ENCODE results near the gene SLC35F3.
A peak's percentile ranks its signal among the peaks of the same experiment; 100 is the strongest.

The SLC35F3 gene

DNA sequence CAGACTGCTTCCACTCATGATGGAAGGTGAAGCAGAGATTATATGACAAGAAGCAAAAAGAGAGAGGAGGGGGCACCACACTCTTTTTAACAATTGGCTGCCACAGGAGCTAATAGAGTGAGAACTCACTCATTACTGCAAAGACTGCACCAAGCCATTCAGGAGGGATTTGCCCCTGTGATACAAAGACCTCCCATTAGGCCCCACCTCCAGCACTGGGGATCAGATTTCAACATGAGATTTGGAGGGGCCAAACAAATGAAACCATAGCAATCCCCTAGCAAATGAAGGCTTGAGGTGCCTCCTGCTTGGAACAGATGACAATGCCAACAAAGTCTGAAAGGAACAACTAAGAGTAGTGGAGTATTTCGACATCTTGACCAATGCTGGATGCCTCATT lies 346.3 kb downstream of the SLC35F3 start:
- WGBS, 2 experiments, result 69 to 71% methylated on average over 1 of the region's 1 CpG
- H3K4me3 ChIP-seq (ENCODE audit: insufficient read depth, low read depth, low read length), result no peak overlapping the region

DNA sequence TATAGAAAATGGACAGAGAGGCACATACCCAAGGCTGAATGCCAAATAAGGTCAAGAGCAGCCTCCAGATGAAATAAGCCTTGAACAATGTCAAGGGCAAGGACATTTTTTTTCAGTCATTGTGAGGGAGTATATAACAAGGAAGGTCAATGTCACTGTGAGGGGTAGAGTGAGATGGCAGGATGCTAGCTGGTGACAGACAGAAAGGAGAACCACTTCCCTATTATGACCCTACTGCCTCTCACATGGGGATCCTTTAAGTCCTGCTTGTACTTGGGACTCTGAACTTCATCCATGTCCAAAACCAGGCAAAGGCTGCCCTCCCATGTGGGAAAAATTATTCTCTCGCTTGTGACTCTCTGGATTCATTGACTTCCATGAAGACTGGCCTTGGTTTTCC lies 349.3 kb downstream of the SLC35F3 start:
- 90 to 100% methylated on average over 1 of the region's 1 CpG for WGBS, 2 experiments
- Histone ChIP-seq H3K27me3 (ENCODE audit: control insufficient read depth, insufficient read depth, low read length, poor library complexity, severe bottlenecking) (no peaks in the 10 kb centered on the region), H3K4me1 (ENCODE audit: control insufficient read depth, insufficient read depth, low read length) (peaks cover 5% of the 10 kb centered on the region), H3K36me3 (ENCODE audit: control insufficient read depth, insufficient read depth, low read length) (no peaks in the 10 kb centered on the region), H3K27ac (ENCODE audit: insufficient read depth, low read depth, low read length, poor library complexity, severe bottlenecking) (no peak overlapping the region), H3K4me3 (ENCODE audit: insufficient read depth, low read depth, low read length) (no peak overlapping the region), H3K9me3 (ENCODE audit: control insufficient read depth, low read length) (no peaks in the 10 kb centered on the region)

More for the DNA sequence above, 346.3 kb downstream of the SLC35F3 start:
- H3K36me3 ChIP-seq (ENCODE audit: control insufficient read depth, insufficient read depth, low read length), result no peaks in the 10 kb centered on the region
- no peaks in the 10 kb centered on the region for H3K27me3 ChIP-seq (ENCODE audit: control insufficient read depth, insufficient read depth, low read length, poor library complexity, severe bottlenecking)
- H3K4me1 ChIP-seq (ENCODE audit: control insufficient read depth, insufficient read depth, low read length), result peaks cover 5% of the 10 kb centered on the region
- no peaks in the 10 kb centered on the region for H3K9me3 ChIP-seq (ENCODE audit: control insufficient read depth, low read length)
- peak overlapping the region; percentile 75 for H3K27ac ChIP-seq (ENCODE audit: insufficient read depth, low read depth, low read length, poor library complexity, severe bottlenecking)

DNA sequence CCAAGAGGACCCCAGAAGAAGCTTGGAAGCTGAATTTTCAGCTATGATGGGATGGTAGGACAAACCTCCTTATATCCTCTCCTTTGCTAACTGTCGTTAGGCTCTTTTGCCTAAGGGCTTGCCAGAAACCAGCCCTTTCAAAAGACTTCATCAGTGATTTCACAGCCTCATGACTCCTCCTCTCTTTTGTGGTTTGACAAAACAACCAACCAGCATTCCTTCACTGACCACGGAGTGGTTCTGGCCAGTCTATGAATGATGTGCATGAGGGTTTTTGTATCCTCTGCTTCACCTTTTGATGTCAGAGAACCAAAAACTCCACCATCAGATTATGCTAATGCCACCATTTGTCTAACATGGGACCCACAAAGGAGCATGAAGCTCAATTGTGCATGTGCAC lies 351.9 kb downstream of the SLC35F3 start:
- 56 to 59% methylated on average over 2 of the region's 2 CpGs for WGBS, 2 experiments
- Histone ChIP-seq H3K9me3 (ENCODE audit: control insufficient read depth, low read length) (no peaks in the 10 kb centered on the region), H3K27ac (ENCODE audit: insufficient read depth, low read depth, low read length, poor library complexity, severe bottlenecking) (no peak overlapping the region), H3K36me3 (ENCODE audit: control insufficient read depth, insufficient read depth, low read length) (no peaks in the 10 kb centered on the region), H3K27me3 (ENCODE audit: control insufficient read depth, insufficient read depth, low read length, poor library complexity, severe bottlenecking) (no peaks in the 10 kb centered on the region), H3K4me3 (ENCODE audit: insufficient read depth, low read depth, low read length) (no peak overlapping the region), H3K4me1 (ENCODE audit: control insufficient read depth, insufficient read depth, low read length) (no peaks in the 10 kb centered on the region)

GRCh38 chr1:234258071-234258470 lies 353.6 kb downstream of the SLC35F3 start:
- H3K27me3 ChIP-seq (ENCODE audit: control insufficient read depth, insufficient read depth, low read length, poor library complexity, severe bottlenecking), result no peaks in the 10 kb centered on the region
- no peaks in the 10 kb centered on the region for H3K9me3 ChIP-seq (ENCODE audit: control insufficient read depth, low read length)
- H3K36me3 ChIP-seq (ENCODE audit: control insufficient read depth, insufficient read depth, low read length), result no peaks in the 10 kb centered on the region
- no peak overlapping the region for H3K4me3 ChIP-seq (ENCODE audit: insufficient read depth, low read depth, low read length)
- H3K4me1 ChIP-seq (ENCODE audit: control insufficient read depth, insufficient read depth, low read length), result no peaks in the 10 kb centered on the region
- WGBS, 2 experiments, result 90 to 100% methylated on average over 2 to 3 of the region's 3 CpGs
- no peak overlapping the region for H3K27ac ChIP-seq (ENCODE audit: insufficient read depth, low read depth, low read length, poor library complexity, severe bottlenecking)

- Histone ChIP-seq H3K27me3 (ENCODE audit: control insufficient read depth, insufficient read depth, low read length, poor library complexity, severe bottlenecking) (no peaks in the 10 kb centered on the region), H3K9me3 (ENCODE audit: control insufficient read depth, low read length) (no peaks in the 10 kb centered on the region), H3K27ac (ENCODE audit: insufficient read depth, low read depth, low read length, poor library complexity, severe bottlenecking) (no peak overlapping the region), H3K4me1 (ENCODE audit: control insufficient read depth, insufficient read depth, low read length) (peaks cover 2% of the 10 kb centered on the region), H3K36me3 (ENCODE audit: control insufficient read depth, insufficient read depth, low read length) (no peaks in the 10 kb centered on the region), H3K4me3 (ENCODE audit: insufficient read depth, low read depth, low read length) (no peak overlapping the region)
- 89 to 94% methylated on average over 7 of the region's 7 CpGs for WGBS, 2 experiments
Measured at GRCh38 chr1:234260578-234260977, 356.1 kb downstream of the SLC35F3 start.

DNA sequence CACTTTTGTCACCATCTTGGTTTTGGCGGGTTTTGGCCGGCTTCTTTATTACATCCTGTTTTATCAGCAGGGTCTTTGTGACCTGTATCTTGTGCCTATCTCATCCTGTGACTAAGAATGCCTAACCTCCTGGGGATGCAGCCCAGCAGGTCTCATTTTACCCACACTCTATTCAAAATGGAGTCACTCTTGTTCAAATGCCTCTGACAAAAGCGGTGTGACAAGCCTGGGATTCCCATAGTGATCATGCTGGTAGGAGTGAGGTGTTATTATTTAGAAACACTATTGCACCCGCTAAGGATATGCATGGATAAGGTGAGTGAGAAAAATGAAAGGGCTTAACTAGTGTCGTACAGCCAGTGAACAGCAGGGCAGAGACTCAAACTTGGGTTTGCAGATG lies 357.1 kb downstream of the SLC35F3 start:
- H3K4me3 ChIP-seq (ENCODE audit: insufficient read depth, low read depth, low read length), result no peak overlapping the region
- no peaks in the 10 kb centered on the region for H3K27me3 ChIP-seq (ENCODE audit: control insufficient read depth, insufficient read depth, low read length, poor library complexity, severe bottlenecking)
- 80 to 81% methylated on average over 5 of the region's 5 CpGs for whole genome bisulfite sequencing, 2 experiments
- H3K9me3 ChIP-seq (ENCODE audit: control insufficient read depth, low read length), result no peaks in the 10 kb centered on the region
- peaks cover 4% of the 10 kb centered on the region for H3K4me1 ChIP-seq (ENCODE audit: control insufficient read depth, insufficient read depth, low read length)
- no peaks in the 10 kb centered on the region for H3K36me3 ChIP-seq (ENCODE audit: control insufficient read depth, insufficient read depth, low read length)
- no peak overlapping the region for H3K27ac ChIP-seq (ENCODE audit: insufficient read depth, low read depth, low read length, poor library complexity, severe bottlenecking)

DNA sequence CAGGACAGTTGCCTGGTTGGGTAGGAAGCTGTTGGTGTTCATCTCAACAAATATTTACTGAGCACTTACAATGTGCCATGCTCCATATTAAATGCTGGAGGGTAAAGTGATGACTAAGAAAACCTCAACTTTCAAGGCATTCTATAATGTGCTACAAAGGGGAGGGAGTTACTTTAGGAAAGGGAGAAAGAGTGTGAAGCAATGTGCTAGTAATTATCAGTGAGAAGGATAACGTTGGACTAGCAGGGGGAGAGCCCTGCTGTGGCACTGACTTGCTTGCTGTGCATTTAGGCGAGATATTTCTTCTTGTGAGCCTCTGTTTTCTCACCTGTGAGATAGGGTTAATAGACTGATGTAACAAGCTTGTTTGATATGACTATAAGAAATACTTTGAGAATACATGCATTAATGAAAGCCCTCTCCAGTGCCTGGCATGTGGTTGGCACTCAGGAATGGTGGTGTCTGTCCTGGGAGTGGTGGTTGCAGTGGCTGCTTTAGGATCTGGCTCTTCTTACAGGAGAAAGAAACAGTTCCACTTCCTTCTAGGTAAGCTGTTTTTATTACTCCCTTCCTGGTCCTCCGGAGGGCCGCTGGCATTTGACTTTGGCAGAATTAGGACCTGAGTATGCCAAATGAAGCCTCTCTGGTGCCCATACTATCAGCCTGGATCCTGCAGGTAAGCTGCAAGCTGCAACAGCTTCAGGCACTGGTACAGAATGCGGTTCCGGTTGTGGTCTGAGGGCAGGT lies 357.7 kb downstream of the SLC35F3 start:
- H3K27ac ChIP-seq (ENCODE audit: insufficient read depth, low read depth, low read length, poor library complexity, severe bottlenecking), result no peak overlapping the region

DNA sequence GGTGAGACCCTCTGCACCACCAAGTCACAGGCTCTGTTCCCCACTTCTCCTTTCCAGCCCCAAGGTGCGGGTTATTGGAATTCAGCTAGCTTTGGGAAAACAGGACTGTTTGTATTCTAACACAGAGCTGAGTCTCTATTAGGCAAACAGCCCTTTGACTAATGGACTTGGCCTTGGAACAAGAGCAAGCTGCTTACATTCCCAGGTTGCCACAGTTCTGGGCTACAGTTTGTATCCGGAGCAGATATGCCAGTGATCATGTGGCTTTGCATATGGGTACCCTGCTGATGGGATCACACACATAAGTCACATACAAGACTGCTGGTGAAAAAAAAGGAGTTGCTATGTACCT lies 358.3 kb downstream of the SLC35F3 start:
- H3K4me1 ChIP-seq (ENCODE audit: control insufficient read depth, insufficient read depth, low read length), result peaks cover 4% of the 10 kb centered on the region
- H3K9me3 ChIP-seq (ENCODE audit: control insufficient read depth, low read length), result no peaks in the 10 kb centered on the region
- no peaks in the 10 kb centered on the region for H3K27me3 ChIP-seq (ENCODE audit: control insufficient read depth, insufficient read depth, low read length, poor library complexity, severe bottlenecking)
- H3K27ac ChIP-seq (ENCODE audit: insufficient read depth, low read depth, low read length, poor library complexity, severe bottlenecking), result no peak overlapping the region
- H3K4me3 ChIP-seq (ENCODE audit: insufficient read depth, low read depth, low read length), result no peak overlapping the region
- H3K36me3 ChIP-seq (ENCODE audit: control insufficient read depth, insufficient read depth, low read length), result no peaks in the 10 kb centered on the region
- 88 to 90% methylated on average over 2 of the region's 2 CpGs for WGBS, 2 experiments

More for the DNA sequence above, 357.7 kb downstream of the SLC35F3 start:
- WGBS, 2 experiments, result 89 to 93% methylated on average over 6 of the region's 6 CpGs
- Histone ChIP-seq H3K27me3 (ENCODE audit: control insufficient read depth, insufficient read depth, low read length, poor library complexity, severe bottlenecking) (no peaks in the 10 kb centered on the region), H3K36me3 (ENCODE audit: control insufficient read depth, insufficient read depth, low read length) (no peaks in the 10 kb centered on the region), H3K4me3 (ENCODE audit: insufficient read depth, low read depth, low read length) (no peak overlapping the region), H3K4me1 (ENCODE audit: control insufficient read depth, insufficient read depth, low read length) (peaks cover 4% of the 10 kb centered on the region), H3K9me3 (ENCODE audit: control insufficient read depth, low read length) (no peaks in the 10 kb centered on the region)

GRCh38 chr1:234264832-234265231 lies 360.4 kb downstream of the SLC35F3 start:
- Histone ChIP-seq H3K36me3 (ENCODE audit: control insufficient read depth, insufficient read depth, low read length) (no peaks in the 10 kb centered on the region), H3K27me3 (ENCODE audit: control insufficient read depth, insufficient read depth, low read length, poor library complexity, severe bottlenecking) (no peaks in the 10 kb centered on the region), H3K9me3 (ENCODE audit: control insufficient read depth, low read length) (no peaks in the 10 kb centered on the region), H3K4me3 (ENCODE audit: insufficient read depth, low read depth, low read length) (no peak overlapping the region), H3K4me1 (ENCODE audit: control insufficient read depth, insufficient read depth, low read length) (peaks cover 4% of the 10 kb centered on the region), H3K27ac (ENCODE audit: insufficient read depth, low read depth, low read length, poor library complexity, severe bottlenecking) (no peak overlapping the region)
- 92 to 95% methylated on average over 5 of the region's 5 CpGs for WGBS, 2 experiments

DNA sequence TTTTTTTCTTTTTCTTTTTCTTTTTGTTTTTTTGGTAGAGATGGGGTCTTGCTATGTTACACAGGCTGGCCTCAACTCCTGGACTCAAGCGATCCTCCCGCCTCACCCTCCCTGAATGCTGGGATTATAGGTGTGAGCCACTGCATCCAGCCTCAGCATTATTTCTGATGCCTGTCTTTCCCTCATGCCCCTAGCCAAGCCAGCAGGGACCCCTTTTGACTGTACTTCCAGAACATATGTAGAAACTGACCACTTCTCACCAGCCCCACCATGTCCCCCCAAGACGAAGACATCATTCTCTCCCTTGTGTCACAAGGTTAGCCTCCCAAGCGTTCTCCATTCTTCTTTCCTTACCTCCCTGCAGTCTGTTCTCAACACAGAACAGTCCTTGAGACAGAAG lies 360.8 kb downstream of the SLC35F3 start:
- H3K36me3 ChIP-seq (ENCODE audit: control insufficient read depth, insufficient read depth, low read length), result no peaks in the 10 kb centered on the region

More for the DNA sequence above, 360.8 kb downstream of the SLC35F3 start:
- no peaks in the 10 kb centered on the region for H3K27me3 ChIP-seq (ENCODE audit: control insufficient read depth, insufficient read depth, low read length, poor library complexity, severe bottlenecking)
- peaks cover 4% of the 10 kb centered on the region for H3K4me1 ChIP-seq (ENCODE audit: control insufficient read depth, insufficient read depth, low read length)
- no peak overlapping the region for H3K27ac ChIP-seq (ENCODE audit: insufficient read depth, low read depth, low read length, poor library complexity, severe bottlenecking)
- no peak overlapping the region for H3K4me3 ChIP-seq (ENCODE audit: insufficient read depth, low read depth, low read length)
- WGBS, 2 experiments, result 90 to 92% methylated on average over 4 of the region's 4 CpGs
- H3K9me3 ChIP-seq (ENCODE audit: control insufficient read depth, low read length), result no peaks in the 10 kb centered on the region

Data from ectodermal cell (in vitro differentiated cells).